Mesendoderm (in vitro differentiated cells): ENCODE results near the gene GDPD1.
A peak's percentile ranks its signal among the peaks of the same experiment; 100 is the strongest.
"Not testable (repeated sequence)": the region's sequence is repeated elsewhere in the genome, so short reads cannot be mapped to it uniquely, and the experiment has no call there.

ENCODE experiments used
- DNase-seq: peaks from one replicate; pipeline ENCODE4 v3.0.0; 2013
- H2AK5ac ChIP-seq: 2 replicates; pipeline ENCODE4 v1.6.1; 2013; ENCODE audit warnings: low read length, inconsistent platforms
- H2BK120ac ChIP-seq: 2 replicates; pipeline ENCODE4 v1.6.1; 2013; ENCODE audit warnings: low read depth, mild to moderate bottlenecking, low read length, moderate library complexity, mixed read lengths
- H2BK15ac ChIP-seq: replicated peaks from 2 replicates; pipeline ENCODE4 v1.6.1; 2013; ENCODE audit warnings: low read depth, mild to moderate bottlenecking, moderate library complexity
- H2BK5ac ChIP-seq: 2 replicates; pipeline ENCODE4 v1.6.1; 2013; ENCODE audit warnings: low read length, inconsistent platforms
- H3K18ac ChIP-seq: 2 replicates; pipeline ENCODE4 v1.6.1; 2013; ENCODE audit warnings: mild to moderate bottlenecking, low read length, mixed read lengths
- H3K23ac ChIP-seq: one replicate; pipeline ENCODE4 v1.6.1; 2013; ENCODE audit warnings: low read length
- H3K27ac ChIP-seq: 2 replicates; pipeline ENCODE4 v1.5.1; 2013; ENCODE audit warnings: low read depth, mild to moderate bottlenecking, inconsistent platforms, low read length, moderate library complexity
- H3K27me3 ChIP-seq: 2 replicates; pipeline ENCODE4 v1.6.1; 2013; ENCODE audit warnings: low read length, control low read depth, mild to moderate bottlenecking, inconsistent platforms; ENCODE audit not compliant: insufficient read depth, poor library complexity
- H3K36me3 ChIP-seq: 2 replicates; pipeline ENCODE4 v1.6.1; 2013; ENCODE audit warnings: low read length, inconsistent platforms; ENCODE audit not compliant: control insufficient read depth, insufficient read depth
- H3K4ac ChIP-seq: one replicate; pipeline ENCODE4 v1.6.1; 2013; ENCODE audit warnings: low read depth, mild to moderate bottlenecking, low read length, moderate library complexity
- H3K4me1 ChIP-seq: 2 replicates; pipeline ENCODE4 v1.6.1; 2013; ENCODE audit warnings: low read depth, low read length, inconsistent platforms; ENCODE audit not compliant: control insufficient read depth
- H3K4me2 ChIP-seq: 2 replicates; pipeline ENCODE4 v1.6.1; 2013; ENCODE audit warnings: low read length
- H3K4me3 ChIP-seq: 2 replicates; pipeline ENCODE4 v1.5.1; 2013; ENCODE audit warnings: mild to moderate bottlenecking, low read length
- H3K56ac ChIP-seq: one replicate; pipeline ENCODE4 v1.6.1; 2013; ENCODE audit warnings: low read length
- H3K79me1 ChIP-seq: 2 replicates; pipeline ENCODE4 v1.6.1; 2013; ENCODE audit warnings: low read length, inconsistent platforms
- H3K79me2 ChIP-seq: 2 replicates; pipeline ENCODE4 v1.6.1; 2013; ENCODE audit warnings: mild to moderate bottlenecking, low read length; ENCODE audit not compliant: control insufficient read depth, insufficient read depth
- H3K9ac ChIP-seq: 2 replicates; pipeline ENCODE4 v1.6.1; 2013; ENCODE audit warnings: low read length, inconsistent platforms
- H4K5ac ChIP-seq: one replicate; pipeline ENCODE4 v1.6.1; 2013; ENCODE audit warnings: low read length
- H4K8ac ChIP-seq: one replicate; pipeline ENCODE4 v1.6.1; 2013; ENCODE audit warnings: low read depth, mild to moderate bottlenecking, control low read depth, low read length, moderate library complexity
- WGBS: extraction: QIAGEN DNeasy Blood & Tissue Kit; methylation state at CpG from one replicate; pipeline ENCODE4 v1.1.7; 2013; ENCODE audit warnings: low lambda C conversion rate, missing lambda C conversion rate; ENCODE audit not compliant: insufficient coverage; ENCODE audit errors: extremely low coverage; 5-methylcytosine and 5-hydroxymethylcytosine counted together

Gene GDPD1

DNA sequence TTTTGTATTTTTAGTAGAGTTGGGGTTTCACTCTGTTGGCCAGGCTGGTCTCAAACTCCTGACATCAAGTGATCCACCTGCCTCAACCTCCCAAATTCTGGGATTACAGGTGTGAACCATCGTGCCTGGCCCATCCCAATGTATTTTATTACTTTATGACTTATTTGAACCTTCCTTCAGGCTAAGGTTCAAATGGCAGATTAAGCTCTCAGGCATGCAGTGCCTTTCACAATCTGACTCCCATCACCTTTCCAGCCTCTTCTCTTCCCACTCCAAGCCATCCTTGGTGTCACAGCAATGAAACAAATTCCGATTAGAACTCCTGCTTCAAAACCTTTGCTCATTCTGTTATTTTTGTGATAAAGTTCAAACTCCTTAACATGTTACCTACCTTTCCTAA lies 84.5 kb downstream of the GDPD1 start:
- H4K5ac ChIP-seq = no peak overlapping the region
- H4K8ac ChIP-seq = no peak overlapping the region
- H3K36me3 ChIP-seq = no peaks in the 10 kb centered on the region
- H2BK15ac ChIP-seq = no peak overlapping the region
- H3K23ac ChIP-seq = no peak overlapping the region
- H3K9ac ChIP-seq = no peak overlapping the region
- H2BK120ac ChIP-seq = no peak overlapping the region
- no peak overlapping the region for H3K18ac ChIP-seq
- H3K56ac ChIP-seq = no peak overlapping the region
- no CpG with 5 or more reads among the region's 2 CpGs for WGBS
- no peak overlapping the region for H3K27ac ChIP-seq
- no peak overlapping the region for H2BK5ac ChIP-seq
- no peak overlapping the region for H3K4ac ChIP-seq
- no peak overlapping the region for H3K4me2 ChIP-seq
- H2AK5ac ChIP-seq = no peak overlapping the region
- H3K79me2 ChIP-seq = no peaks in the 10 kb centered on the region
- H3K4me3 ChIP-seq = no peak overlapping the region
- no peaks in the 10 kb centered on the region for H3K4me1 ChIP-seq
- H3K27me3 ChIP-seq = no peaks in the 10 kb centered on the region
- DNase-seq = no peak
- H3K79me1 ChIP-seq = no peaks in the 10 kb centered on the region

DNA sequence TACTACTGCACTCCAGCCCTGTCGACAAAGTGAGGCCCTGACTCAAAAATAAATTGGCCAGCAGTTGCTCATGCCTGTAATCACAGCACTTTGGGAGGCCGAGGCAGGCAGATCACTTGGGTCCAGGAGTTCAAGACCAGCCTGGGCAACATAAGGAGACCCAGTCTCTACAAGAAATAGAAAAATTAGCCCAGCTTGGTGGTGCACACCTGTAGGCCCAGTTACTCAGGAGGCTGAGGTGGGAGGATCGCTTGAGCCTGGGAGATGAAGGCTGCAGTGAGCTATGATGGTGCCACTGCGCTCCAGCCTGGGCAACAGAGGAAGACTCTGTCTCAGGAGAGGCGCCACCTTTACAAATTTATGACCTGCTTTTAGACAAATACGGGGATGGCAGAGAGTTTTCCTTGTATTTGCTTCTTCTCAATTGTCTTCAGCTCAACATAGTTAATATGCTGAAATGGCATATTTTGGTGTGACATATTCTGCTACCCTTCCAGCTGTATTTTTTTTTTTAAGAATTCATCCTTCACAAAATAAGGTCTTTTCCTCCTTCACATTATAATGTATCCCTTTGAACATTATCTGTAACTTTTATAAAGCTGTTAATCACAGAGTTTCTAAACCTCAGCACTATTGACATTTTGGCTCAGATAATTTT lies 90.1 kb downstream of the GDPD1 start:
- Histone ChIP-seq H3K56ac (no peak overlapping the region), H3K4ac (no peak overlapping the region), H2BK120ac (no peak overlapping the region), H3K18ac (no peak overlapping the region), H3K27ac (no peak overlapping the region), H4K5ac (no peak overlapping the region), H2AK5ac (no peak overlapping the region), H3K27me3 (no peaks in the 10 kb centered on the region), H3K4me1 (no peaks in the 10 kb centered on the region), H3K23ac (no peak overlapping the region), H4K8ac (no peak overlapping the region), H3K4me3 (no peak overlapping the region), H3K36me3 (no peaks in the 10 kb centered on the region), H3K4me2 (no peak overlapping the region), H3K79me1 (no peaks in the 10 kb centered on the region), H3K79me2 (no peaks in the 10 kb centered on the region), H2BK5ac (no peak overlapping the region), H2BK15ac (no peak overlapping the region), H3K9ac (no peak overlapping the region)
- WGBS = no CpG with 5 or more reads among the region's 6 CpGs
- DNase-seq = no peak

DNA sequence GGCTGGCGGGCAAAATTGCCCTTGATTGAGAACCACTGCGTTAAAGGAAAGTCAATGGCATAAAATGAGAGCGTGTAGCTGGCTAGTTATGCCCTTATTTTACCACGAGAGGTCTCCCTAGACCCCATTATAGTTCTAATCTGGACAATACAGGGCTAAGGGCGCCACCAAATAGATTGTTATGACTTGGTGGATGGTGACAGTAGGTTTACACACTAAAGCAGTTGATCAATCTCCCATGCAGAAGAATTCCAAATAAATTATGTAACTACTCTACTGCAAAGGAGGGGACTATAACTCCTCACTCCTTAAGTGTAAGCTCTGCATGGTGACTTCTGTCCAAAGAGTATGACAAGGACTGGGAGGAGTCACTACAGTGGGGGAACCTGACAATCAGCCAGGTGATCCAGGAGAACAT lies 90.7 kb downstream of the GDPD1 start:
- no peak overlapping the region for H2BK5ac ChIP-seq
- H3K9ac ChIP-seq = no peak overlapping the region
- H4K8ac ChIP-seq = no peak overlapping the region
- H3K4me2 ChIP-seq = no peak overlapping the region
- no peaks in the 10 kb centered on the region for H3K27me3 ChIP-seq
- no peak overlapping the region for H2BK15ac ChIP-seq
- H3K18ac ChIP-seq = no peak overlapping the region
- no peak overlapping the region for H2AK5ac ChIP-seq
- no peaks in the 10 kb centered on the region for H3K79me1 ChIP-seq
- H3K27ac ChIP-seq = no peak overlapping the region
- no CpG with 5 or more reads among the region's 5 CpGs for WGBS
- DNase-seq = peak; percentile 70
- H3K4me3 ChIP-seq = no peak overlapping the region
- H3K56ac ChIP-seq = no peak overlapping the region
- H4K5ac ChIP-seq = no peak overlapping the region
- H2BK120ac ChIP-seq = no peak overlapping the region
- H3K36me3 ChIP-seq = no peaks in the 10 kb centered on the region
- H3K4me1 ChIP-seq = no peaks in the 10 kb centered on the region
- H3K4ac ChIP-seq = no peak overlapping the region
- H3K79me2 ChIP-seq = no peaks in the 10 kb centered on the region
- no peak overlapping the region for H3K23ac ChIP-seq

DNA sequence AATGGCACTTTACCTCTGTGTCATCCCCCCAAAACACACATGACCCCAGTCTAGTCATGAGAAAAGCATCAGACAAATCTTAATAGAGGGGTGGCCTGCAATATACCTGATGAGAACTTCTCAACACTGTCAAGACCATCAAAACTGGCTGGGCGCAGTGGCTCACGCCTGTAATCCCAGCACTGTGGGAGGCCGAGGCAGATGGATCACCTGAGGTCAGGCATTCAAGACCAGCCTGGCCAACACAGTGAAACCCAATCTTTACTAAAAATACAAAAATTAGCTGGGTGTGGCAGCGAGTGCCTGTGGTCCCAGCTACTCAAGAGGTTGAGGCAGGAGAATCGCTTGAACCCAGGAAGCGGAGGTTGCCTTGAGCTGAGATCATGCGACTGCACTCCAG lies 91.2 kb downstream of the GDPD1 start:
- H2AK5ac ChIP-seq, H3K79me1 ChIP-seq, H3K4me2 ChIP-seq, H2BK15ac ChIP-seq, H3K79me2 ChIP-seq, H3K36me3 ChIP-seq, H3K27ac ChIP-seq, H3K4me3 ChIP-seq, H4K5ac ChIP-seq, H3K23ac ChIP-seq, H3K18ac ChIP-seq, H3K56ac ChIP-seq, H3K27me3 ChIP-seq, H4K8ac ChIP-seq, H3K9ac ChIP-seq, H3K4ac ChIP-seq, H2BK120ac ChIP-seq, H2BK5ac ChIP-seq, H3K4me1 ChIP-seq, DNase-seq: not testable (repeated sequence)
- no CpG with 5 or more reads among the region's 7 CpGs for WGBS

DNA sequence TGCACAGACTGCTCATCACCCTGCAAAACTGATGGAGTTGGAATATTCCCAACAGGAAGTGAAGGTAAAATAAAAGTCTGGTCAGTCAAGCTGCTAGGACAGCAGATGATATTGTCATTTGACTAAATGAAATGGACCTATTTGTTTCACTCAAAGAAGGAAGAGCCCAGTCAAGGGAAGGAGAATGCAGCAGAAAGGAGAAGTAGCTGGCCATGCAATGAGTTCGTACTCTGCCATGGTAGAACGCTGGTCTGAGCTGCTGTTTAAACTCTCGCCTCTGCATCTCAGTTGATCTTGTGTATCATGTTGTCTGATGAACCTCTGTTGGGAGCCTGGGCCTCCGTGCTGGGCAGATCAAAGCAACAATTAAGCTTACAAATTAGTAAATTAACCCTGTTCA lies 95.6 kb downstream of the GDPD1 start:
- no peaks in the 10 kb centered on the region for H3K27me3 ChIP-seq
- no peak overlapping the region for H2BK5ac ChIP-seq
- DNase-seq = no peak
- no peak overlapping the region for H3K4me2 ChIP-seq
- no peak overlapping the region for H2AK5ac ChIP-seq
- H3K36me3 ChIP-seq = no peaks in the 10 kb centered on the region
- no CpG with 5 or more reads among the region's 4 CpGs for WGBS
- no peaks in the 10 kb centered on the region for H3K79me1 ChIP-seq
- H4K5ac ChIP-seq = no peak overlapping the region
- no peak overlapping the region for H3K4me3 ChIP-seq
- H4K8ac ChIP-seq = no peak overlapping the region
- H3K4me1 ChIP-seq = no peaks in the 10 kb centered on the region
- no peak overlapping the region for H3K4ac ChIP-seq
- no peak overlapping the region for H3K23ac ChIP-seq
- no peak overlapping the region for H3K18ac ChIP-seq
- H3K27ac ChIP-seq = no peak overlapping the region
- H2BK15ac ChIP-seq = no peak overlapping the region
- H3K56ac ChIP-seq = no peak overlapping the region
- no peaks in the 10 kb centered on the region for H3K79me2 ChIP-seq
- H3K9ac ChIP-seq = no peak overlapping the region
- H2BK120ac ChIP-seq = no peak overlapping the region
